GM12874 (cell line): ENCODE results near the gene CCDC85B.

Experiments used
- TF ChIP-seq, protein P1 (sequence below): IDR thresholded peaks from 2 replicates; pipeline ENCODE4 v1.5.1; 2011; ENCODE audit warnings: low read depth, mild to moderate bottlenecking, control low read depth, low read length, moderate library complexity; ENCODE audit not compliant: insufficient read depth

CCDC85B gene

GRCh38 chr11:65928667-65929066 lies 38.2 kb downstream of the CCDC85B start:
- TF ChIP-seq, protein P1, sequence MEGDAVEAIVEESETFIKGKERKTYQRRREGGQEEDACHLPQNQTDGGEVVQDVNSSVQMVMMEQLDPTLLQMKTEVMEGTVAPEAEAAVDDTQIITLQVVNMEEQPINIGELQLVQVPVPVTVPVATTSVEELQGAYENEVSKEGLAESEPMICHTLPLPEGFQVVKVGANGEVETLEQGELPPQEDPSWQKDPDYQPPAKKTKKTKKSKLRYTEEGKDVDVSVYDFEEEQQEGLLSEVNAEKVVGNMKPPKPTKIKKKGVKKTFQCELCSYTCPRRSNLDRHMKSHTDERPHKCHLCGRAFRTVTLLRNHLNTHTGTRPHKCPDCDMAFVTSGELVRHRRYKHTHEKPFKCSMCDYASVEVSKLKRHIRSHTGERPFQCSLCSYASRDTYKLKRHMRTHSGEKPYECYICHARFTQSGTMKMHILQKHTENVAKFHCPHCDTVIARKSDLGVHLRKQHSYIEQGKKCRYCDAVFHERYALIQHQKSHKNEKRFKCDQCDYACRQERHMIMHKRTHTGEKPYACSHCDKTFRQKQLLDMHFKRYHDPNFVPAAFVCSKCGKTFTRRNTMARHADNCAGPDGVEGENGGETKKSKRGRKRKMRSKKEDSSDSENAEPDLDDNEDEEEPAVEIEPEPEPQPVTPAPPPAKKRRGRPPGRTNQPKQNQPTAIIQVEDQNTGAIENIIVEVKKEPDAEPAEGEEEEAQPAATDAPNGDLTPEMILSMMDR, result no peak

DNA sequence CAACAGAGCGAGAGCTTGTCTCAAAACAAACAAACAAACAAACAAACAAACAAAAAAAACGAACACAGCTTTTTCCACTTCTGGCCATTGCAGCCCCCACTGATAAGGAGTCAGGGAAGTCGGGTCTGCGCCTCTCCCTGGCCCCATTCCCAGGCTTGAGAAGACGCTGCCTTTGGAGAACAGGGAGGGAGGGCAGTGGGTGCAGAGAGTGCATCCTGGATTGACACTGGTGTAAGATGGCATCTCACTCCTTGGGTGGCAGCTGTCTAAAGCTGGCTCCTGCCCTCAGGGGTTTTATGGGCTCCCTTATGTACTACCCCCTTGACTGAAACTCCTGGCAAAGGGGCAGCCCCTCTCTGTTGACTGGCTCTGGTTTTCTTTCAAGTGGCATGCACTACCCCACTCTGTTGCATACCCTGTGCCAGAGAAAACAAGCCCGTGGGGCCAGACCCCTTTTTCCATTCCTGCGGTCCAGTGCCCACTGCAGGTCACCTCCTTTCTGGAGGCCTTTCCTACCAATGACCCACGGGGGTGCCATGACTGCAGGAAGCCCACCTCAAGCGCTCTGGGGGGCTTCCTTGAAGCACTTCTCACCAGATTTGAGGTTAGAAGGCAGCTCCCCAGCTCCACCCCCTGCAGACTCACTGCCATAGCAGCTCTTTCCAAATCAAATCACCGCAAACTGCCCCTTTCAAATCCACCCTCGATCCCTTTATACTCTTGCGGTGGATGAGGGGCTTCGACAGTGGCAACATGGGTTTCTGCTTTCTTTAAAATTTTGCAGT lies 41.5 kb downstream of the CCDC85B start:
- TF ChIP-seq, protein P1, result no peak

DNA sequence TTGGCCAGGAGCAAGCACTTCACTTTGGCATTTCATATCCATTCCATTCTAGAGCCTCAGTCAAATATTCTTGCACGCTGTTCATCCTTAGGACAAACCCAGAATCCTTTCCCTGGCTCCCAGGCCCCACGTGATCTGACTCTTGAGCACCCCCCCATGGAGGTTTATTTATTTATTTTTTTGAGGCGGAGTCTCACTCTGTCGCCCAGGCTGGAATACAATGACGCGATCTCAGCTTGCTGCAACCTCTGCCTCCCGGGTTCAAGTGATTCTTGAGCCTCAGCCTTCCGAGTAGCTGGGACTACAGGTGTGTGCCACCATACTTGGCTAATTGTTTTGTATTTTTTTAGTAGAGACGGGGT lies 42.1 kb downstream of the CCDC85B start:
- TF ChIP-seq, protein P1, result 0 out of 2 replicates have a peak, but pooled peaks have one; percentile 1

GRCh38 chr11:65934014-65934413 lies 43.5 kb downstream of the CCDC85B start:
- TF ChIP-seq, protein P1, result no peak

DNA sequence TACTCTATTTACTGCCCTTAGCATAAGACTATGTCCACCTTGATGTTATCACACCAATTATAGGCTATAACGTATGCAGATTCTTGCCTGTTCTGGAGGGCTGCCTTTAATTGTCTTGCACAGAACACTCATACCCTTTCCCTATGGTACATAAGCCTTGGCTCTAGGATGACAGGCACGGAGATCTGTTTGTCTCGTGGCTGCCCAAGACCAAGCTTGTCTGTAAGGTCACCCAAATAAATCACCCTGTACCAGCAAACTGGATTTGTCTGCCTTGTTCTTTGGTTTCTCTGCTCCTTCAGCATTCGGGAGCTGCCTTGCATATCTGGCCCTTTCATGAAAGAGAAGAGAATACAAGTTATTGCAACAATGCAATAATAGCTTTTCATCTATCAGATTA lies 47.3 kb downstream of the CCDC85B start:
- TF ChIP-seq, protein P1, result no peak
